Testis (tissue), 3 donors: ENCODE results near the gene TXNDC8. TPM values are rescaled to one million over a fixed set of nuclear protein-coding genes. Genes with fewer than 3 reads are reported as not detected.
A peak's percentile ranks its signal among the peaks of the same experiment; 100 is the strongest.

Experiments
- DNase-seq: peaks from one replicate; pipeline ENCODE4 v3.0.0-alpha.2; 2019
- H3K27ac ChIP-seq, 2 donors: fragments of 200-600 bp; sonication (generic); one replicate each; pipeline ENCODE4 v1.5.1; 2019
- H3K27me3 ChIP-seq: fragments of 200-600 bp; sonication (generic); one replicate; pipeline ENCODE4 v1.5.1; 2019
- H3K36me3 ChIP-seq: fragments of 200-600 bp; sonication (generic); one replicate; pipeline ENCODE4 v1.5.1; 2017; ENCODE audit warnings: low read depth; ENCODE audit errors: missing control alignments
- H3K4me1 ChIP-seq: fragments of 200-600 bp; sonication (generic); one replicate; pipeline ENCODE4 v1.5.1; 2019
- H3K4me3 ChIP-seq, 2 donors: fragments of 200-600 bp; sonication (generic); one replicate each; pipeline ENCODE4 v1.5.1; 2017 to 2019
- H3K9me3 ChIP-seq: fragments of 200-600 bp; sonication (generic); one replicate; pipeline ENCODE4 v1.5.1; 2017
- CTCF ChIP-seq, 3 experiments: fragments of 450-650 bp in 2 of 3; fragments of 200-600 bp in 1 of 3; sonication (generic) in 1 of 3; IDR thresholded peaks; one replicate each; pipeline ENCODE4 v1.5.1; 2016 to 2019; ENCODE audit warnings: antibody characterized with exemption in 3 of 3, mild to moderate bottlenecking in 2 of 3, moderate library complexity in 1 of 3
- POLR2A ChIP-seq: fragments of 450-650 bp; IDR thresholded peaks from one replicate; pipeline ENCODE4 v1.6.1; 2017; ENCODE audit warnings: antibody characterized with exemption, mild to moderate bottlenecking, moderate library complexity
- WGBS, 2 donors: methylation state at CpG; one replicate each; pipeline ENCODE4 v1.1.5; 2018; 5-methylcytosine and 5-hydroxymethylcytosine counted together
- intact Hi-C: fragments of 100-400 bp; cut with DNase I; formaldehyde crosslinking; loops from one replicate; pipeline ENCODE4 v1.15.1; 2023; ENCODE audit warnings: low total_unique reads
- polyA plus RNA-seq: library from polyadenylated mRNA; stranded (reverse); fragments of 350-450 nt; fragmentation: Illumina TruSeq; extraction: RNeasy Lipid Tissue Mini Kit (QIAGEN cat#74804); gene quantifications from one replicate; pipeline ENCODE4 v1.2.3, GENCODE V29; 2014; ENCODE audit warnings: low read depth, low replicate concordance; ENCODE audit not compliant: insufficient read depth
- total RNA-seq, 2 donors: library from RNA; depleted of rRNA; stranded (reverse); fragments of >200 nt; gene quantifications; one replicate each; pipeline ENCODE4 v1.2.3, GENCODE V29; 2016

Gene TXNDC8
- total and polyA plus RNA-seq, 3 donors from 2014 or later = 3.5 to 17.9 (median 16.7) TPM

GRCh38 chr9:110293248-110293647 is 44.4 kb downstream of the TXNDC8 start:
- no peaks in the 10 kb centered on the region for H3K27me3 ChIP-seq
- DNase-seq = no peak
- WGBS, 2 donors = 81 to 91% methylated on average over 1 of the region's 1 CpG

GRCh38 chr9:110291921-110292557 is 45.6 kb downstream of the TXNDC8 start:
- 68 to 70% methylated on average over 26 to 28 of the region's 28 CpGs for WGBS, 2 donors
- H3K4me1 ChIP-seq = no peaks in the 10 kb centered on the region
- no peak overlapping the region for H3K27ac ChIP-seq
- no peaks in the 10 kb centered on the region for H3K27me3 ChIP-seq
- DNase-seq = no peak
- H3K9me3 ChIP-seq = no peaks in the 10 kb centered on the region
- H3K4me3 ChIP-seq = peak overlapping the region in 1 of 2 donors; percentile 30
- no peaks in the 10 kb centered on the region for H3K36me3 ChIP-seq
- intact Hi-C loops = no loop called here
- no peak for TF ChIP-seq CTCF (IDR thresholded peaks at IDR 0.05)
- TF ChIP-seq POLR2A = no peak

More at GRCh38 chr9:110293248-110293647, 44.4 kb downstream of the TXNDC8 start:
- Histone ChIP-seq H3K27ac (no peak overlapping the region), H3K9me3 (no peaks in the 10 kb centered on the region), H3K4me1 (no peaks in the 10 kb centered on the region), H3K36me3 (no peaks in the 10 kb centered on the region), H3K4me3 (no peak overlapping the region)
- TF ChIP-seq CTCF (IDR thresholded peaks at IDR 0.05) (no peak), POLR2A (no peak)
- intact Hi-C loops = no loop called here

GRCh38 chr9:110290001-110290400 is 47.7 kb downstream of the TXNDC8 start:
- no peak for DNase-seq
- Histone ChIP-seq H3K27me3 (no peaks in the 10 kb centered on the region), H3K4me1 (no peaks in the 10 kb centered on the region), H3K36me3 (no peaks in the 10 kb centered on the region), H3K4me3 (no peak overlapping the region), H3K9me3 (no peaks in the 10 kb centered on the region), H3K27ac (no peak overlapping the region)
- intact Hi-C loops = no loop called here
- no peak for TF ChIP-seq POLR2A
- TF ChIP-seq CTCF (IDR thresholded peaks at IDR 0.05) = no peak
- WGBS, 2 donors = 78 to 90% methylated on average over 1 of the region's 1 CpG

GRCh38 chr9:110288503-110288902 is 49.2 kb downstream of the TXNDC8 start:
- intact Hi-C loops = no loop called here
- H3K4me1 ChIP-seq = no peaks in the 10 kb centered on the region
- H3K4me3 ChIP-seq = no peak overlapping the region
- DNase-seq = no peak
- H3K36me3 ChIP-seq = no peaks in the 10 kb centered on the region
- TF ChIP-seq CTCF (IDR thresholded peaks at IDR 0.05) (no peak), POLR2A (no peak)
- H3K9me3 ChIP-seq = no peaks in the 10 kb centered on the region
- H3K27ac ChIP-seq = no peak overlapping the region
- WGBS, 2 donors = 59 to 68% methylated on average over 4 of the region's 4 CpGs
- no peaks in the 10 kb centered on the region for H3K27me3 ChIP-seq

GRCh38 chr9:110287289-110287680 is 50.4 kb downstream of the TXNDC8 start:
- Histone ChIP-seq H3K36me3 (no peaks in the 10 kb centered on the region), H3K4me1 (no peaks in the 10 kb centered on the region), H3K9me3 (no peaks in the 10 kb centered on the region), H3K27me3 (no peaks in the 10 kb centered on the region), H3K4me3 (no peak overlapping the region), H3K27ac (no peak overlapping the region)
- WGBS, 2 donors = 95 to 97% methylated on average over 6 of the region's 6 CpGs
- intact Hi-C loops = no loop called here
- TF ChIP-seq POLR2A (no peak), CTCF (IDR thresholded peaks at IDR 0.05) (no peak)
- no peak for DNase-seq
